Cardiac septum (tissue), 1 donor: ENCODE measurements around the gene PRLHR. TPM values are rescaled to one million over a fixed set of nuclear protein-coding genes. Genes with fewer than 3 reads are reported as not detected.
"Not testable (repeated sequence)": the region's sequence is repeated elsewhere in the genome, so short reads cannot be mapped to it uniquely, and the experiment has no call there.

Experiments used
- DNase-seq: peaks from one replicate; pipeline ENCODE4 v3.0.0-alpha.2; 2020; ENCODE audit warnings: low spot score
- intact Hi-C: fragments of 100-400 bp; cut with DNase I; formaldehyde crosslinking; loops from one replicate; pipeline ENCODE4 v1.14.0; 2022
- long read RNA-seq: library from polyadenylated mRNA; unstranded; transcript quantifications from one replicate; pipeline ENCODE4 v2.0.0, GENCODE V29; 2021
- total RNA-seq: library from RNA; stranded (reverse); fragmentation: NEBNext Ultra II Directional; extraction: Animal tissue kit (Norgen Biotek cat#: 25700); gene quantifications from one replicate; pipeline ENCODE4 v1.2.1, GENCODE V29; 2021
- donor health status: DM: no; HTN: no; CAD: no.

The PRLHR gene
- not detected for total RNA-seq
- long read RNA-seq: 0 reads

DNA sequence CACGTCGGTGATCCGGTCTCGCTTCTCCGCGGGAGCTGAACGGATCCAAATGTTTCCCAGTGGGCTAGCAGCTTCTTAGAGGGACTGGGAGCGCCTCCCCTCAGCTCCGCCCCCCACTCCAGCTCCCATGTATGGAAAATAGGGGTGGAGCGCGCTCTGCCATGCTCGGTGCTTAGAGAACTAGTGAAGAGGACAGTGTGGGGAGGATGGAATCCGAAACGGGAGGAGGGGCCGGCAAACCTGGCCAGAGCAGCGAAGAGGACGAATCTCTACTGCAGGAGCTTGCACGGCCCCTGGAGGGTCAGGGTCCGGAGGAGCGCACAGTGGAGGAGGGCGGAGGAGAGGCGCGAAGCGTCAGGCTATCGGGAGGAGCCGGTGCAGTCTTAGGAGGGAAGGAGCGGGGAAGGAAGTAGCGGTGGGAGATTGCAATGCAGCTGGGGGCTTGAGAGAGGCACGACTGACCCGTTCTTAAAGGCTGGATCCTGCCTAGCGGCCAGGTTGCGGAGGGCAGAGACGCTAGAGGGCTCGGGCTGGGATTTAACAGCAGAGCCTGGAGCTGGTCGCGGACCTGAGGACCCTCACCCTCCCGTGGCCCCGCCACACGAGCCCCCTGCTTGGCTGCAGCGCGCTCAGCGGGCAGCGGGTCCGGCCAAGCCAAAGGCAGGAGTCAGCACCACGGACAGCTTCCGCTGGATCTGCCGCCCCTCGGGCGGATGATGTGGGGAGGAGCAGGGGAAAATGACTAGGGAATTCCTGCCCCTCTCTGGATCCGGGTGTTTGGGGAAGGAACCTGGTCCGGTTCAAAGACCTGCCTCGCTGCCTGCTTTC lies at the start of gene PRLHR:
TSS of gene PRLHR (minus strand) at position 51 of the 828 bp plus-strand sequence. CDS start 404 bp downstream, outside the sequence.
- no peak for DNase-seq

DNA sequence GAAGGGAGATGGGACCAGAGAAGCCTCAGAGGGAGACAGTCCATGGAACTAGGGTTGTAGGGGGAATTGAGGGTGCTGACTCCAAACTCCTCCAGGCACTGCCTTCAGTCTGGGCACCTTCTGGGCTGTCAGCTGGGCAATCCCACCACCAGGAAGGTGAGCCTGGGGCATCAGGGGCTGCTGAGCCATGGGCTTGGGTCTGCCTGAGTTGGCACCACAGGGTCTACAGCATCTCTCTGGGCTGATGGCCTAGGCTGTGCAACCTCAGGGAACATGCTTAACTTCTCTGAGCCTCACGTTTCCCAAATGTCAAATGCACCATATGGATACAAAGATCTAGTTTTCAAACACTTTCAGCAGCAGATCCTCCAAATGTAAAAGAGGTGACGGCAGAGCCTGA lies 46.8 kb upstream of the PRLHR start:
- intact Hi-C loops: no loop called here
- DNase-seq: no peak

More for the DNA sequence above, at the start of gene PRLHR:
- intact Hi-C loops: no loop called here

- intact Hi-C loops: no loop called here
- DNase-seq: no peak
These were observed 43.2 kb upstream of the PRLHR start for GRCh38 chr10:118638680-118639079.

- intact Hi-C loops: no loop called here
- no peak for DNase-seq
These were observed 40.4 kb upstream of the PRLHR start for GRCh38 chr10:118635674-118636402.

GRCh38 chr10:118633786-118634185 lies 38.3 kb upstream of the PRLHR start:
- no peak for DNase-seq
- intact Hi-C loops: no loop called here

DNA sequence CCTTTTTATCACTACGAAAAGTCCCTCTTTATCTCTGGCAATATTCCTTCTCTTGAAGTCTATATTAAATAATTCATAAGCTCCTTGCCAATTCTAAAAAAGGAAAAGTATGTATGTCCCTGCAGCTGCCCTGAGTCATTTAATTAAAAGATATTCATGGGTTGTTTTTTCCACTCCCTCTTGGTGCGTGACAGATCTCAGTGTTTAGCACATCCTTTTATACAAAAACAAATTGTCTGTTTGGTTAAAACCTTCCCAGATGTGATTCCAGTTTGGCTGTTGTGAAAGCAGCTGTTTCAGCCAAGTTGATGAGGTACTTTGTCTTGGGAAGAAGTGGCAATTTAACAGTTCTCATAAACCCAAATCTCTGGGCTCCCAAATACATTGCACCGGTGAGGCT lies 33.8 kb upstream of the PRLHR start:
- intact Hi-C loops: no loop called here
- no peak for DNase-seq

- intact Hi-C loops: no loop called here
- no peak for DNase-seq
These were observed 32.9 kb upstream of the PRLHR start for GRCh38 chr10:118628397-118628796.

- no peak for DNase-seq
- intact Hi-C loops: no loop called here
These were observed 31.5 kb upstream of the PRLHR start for GRCh38 chr10:118626953-118627352.

DNA sequence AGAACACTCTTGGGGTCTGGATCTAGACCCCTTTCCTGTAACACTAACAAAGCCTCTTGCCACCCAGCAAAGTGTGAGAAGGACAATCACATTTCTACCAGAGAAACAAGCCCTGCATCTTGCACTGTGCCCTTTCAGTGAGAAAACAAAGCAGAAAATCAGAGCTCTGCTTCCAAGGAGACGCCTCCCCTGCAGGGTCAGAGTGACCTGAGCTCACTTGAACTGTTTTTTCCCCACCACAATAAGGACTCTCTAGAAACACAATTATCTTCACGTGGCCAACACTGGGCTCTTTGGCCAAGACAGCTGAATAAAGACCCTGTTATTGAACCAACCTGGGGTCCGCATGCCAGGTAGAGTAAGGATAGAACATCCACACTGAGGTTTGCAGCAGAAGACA lies 30.1 kb upstream of the PRLHR start:
- DNase-seq: no peak
- intact Hi-C loops: no loop called here

- intact Hi-C loops: no loop called here
- no peak for DNase-seq
These were observed 29.3 kb upstream of the PRLHR start for GRCh38 chr10:118624747-118625146.

- intact Hi-C loops: no loop called here
These were observed 26.0 kb upstream of the PRLHR start for GRCh38 chr10:118621304-118621942.

DNA sequence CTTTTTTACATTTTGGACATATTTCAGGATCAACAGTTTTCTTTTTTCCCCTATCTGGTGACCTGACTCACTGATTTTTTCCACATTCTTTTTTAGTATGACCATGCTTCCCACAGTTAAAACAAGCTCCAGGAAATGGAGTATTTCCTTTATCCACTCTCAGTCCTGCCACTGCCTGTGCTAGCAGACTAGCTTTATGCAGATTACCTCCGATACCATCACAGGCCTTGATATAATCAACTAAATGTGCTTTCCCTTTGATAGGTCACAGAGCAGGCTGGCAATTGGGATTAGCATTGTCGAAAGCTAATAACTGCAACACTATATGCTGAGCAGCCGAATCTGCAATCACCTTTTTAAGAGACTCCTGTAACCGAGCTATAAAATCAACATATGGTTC lies 18.4 kb upstream of the PRLHR start:
- not testable (repeated sequence) for DNase-seq

More at GRCh38 chr10:118621304-118621942, 26.0 kb upstream of the PRLHR start:
- no peak for DNase-seq

DNA sequence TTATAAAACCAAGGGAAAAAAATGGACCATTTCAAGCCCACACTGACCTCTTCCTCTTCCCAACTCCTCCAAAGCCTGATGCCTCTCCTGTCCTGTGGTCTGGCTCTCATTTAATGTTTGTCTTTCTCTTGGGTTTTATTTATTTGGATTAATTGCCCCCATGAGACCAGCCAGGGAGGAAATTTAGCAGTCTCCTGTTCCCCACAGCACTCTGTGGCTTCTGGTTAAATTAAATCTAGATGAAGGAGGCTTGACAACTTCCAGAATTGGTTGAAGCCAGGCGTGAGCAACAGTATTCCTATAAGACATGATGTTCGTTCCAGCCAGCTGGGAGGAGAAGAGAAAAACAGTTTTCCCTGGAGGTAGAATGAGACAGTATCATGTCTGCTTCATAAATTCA lies 15.1 kb upstream of the PRLHR start:
- intact Hi-C loops: no loop called here
- DNase-seq: no peak

More for the DNA sequence above, 18.4 kb upstream of the PRLHR start:
- intact Hi-C loops: not testable (repeated sequence)

- intact Hi-C loops: no loop called here
- no peak for DNase-seq
These were observed 12.4 kb upstream of the PRLHR start for GRCh38 chr10:118607768-118608354.

DNA sequence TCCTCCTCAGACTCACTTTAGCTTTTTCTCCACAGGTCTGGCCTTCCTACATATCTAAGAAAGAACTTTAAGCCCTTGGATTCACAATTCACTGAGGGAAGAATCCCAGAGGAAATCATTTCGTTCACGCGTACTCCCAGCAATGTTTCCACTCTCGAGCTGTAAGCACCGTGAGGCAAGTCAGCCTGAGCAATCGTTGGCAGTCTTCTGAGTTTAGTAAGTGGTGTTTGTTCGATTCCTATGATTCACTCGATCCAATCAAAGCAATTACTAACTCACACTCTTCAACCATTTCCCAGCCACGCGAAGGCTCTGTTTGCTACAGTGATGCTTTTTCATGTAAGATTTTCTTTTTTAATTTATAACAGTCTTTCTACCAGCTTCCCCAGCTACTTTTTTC lies 10.2 kb upstream of the PRLHR start:
- DNase-seq: no peak

GRCh38 chr10:118596426-118597124 lies 1.1 kb upstream of the PRLHR start:
- no peak for DNase-seq
- intact Hi-C loops: no loop called here

More for the DNA sequence above, 10.2 kb upstream of the PRLHR start:
- intact Hi-C loops: no loop called here

GRCh38 chr10:118595064-118595420 lies 406 bp downstream of the PRLHR start:
- no peak for DNase-seq
- intact Hi-C loops: no loop called here

- intact Hi-C loops: no loop called here
- DNase-seq: no peak
These were observed 920 bp downstream of the PRLHR start for GRCh38 chr10:118594392-118595063.
